Measurements from ENCODE around the gene FBRS.

Gene FBRS

GRCh38 chr16:30706046-30706445 lies 47.8 kb downstream of the FBRS start:
- no peak for TF ChIP-seq CTCF (IDR thresholded peaks at IDR 0.05; ENCODE audit: control insufficient read depth, insufficient read depth, low read depth, low read length, missing control alignments)
- no peak for DNase-seq (ENCODE audit: low read depth)
- H3K4me3 ChIP-seq (ENCODE audit: control insufficient read depth, low read depth, low read length): no peak overlapping the region

GRCh38 chr16:30710971-30711370 lies 52.7 kb downstream of the FBRS start:
- TF ChIP-seq CTCF (IDR thresholded peaks at IDR 0.05; ENCODE audit: control insufficient read depth, insufficient read depth, low read depth, low read length, missing control alignments): no peak

GRCh38 chr16:30711712-30712111 lies 53.5 kb downstream of the FBRS start:
- no peak overlapping the region for H3K4me3 ChIP-seq (ENCODE audit: control insufficient read depth, low read depth, low read length)
- DNase-seq (ENCODE audit: low read depth): no peak
- TF ChIP-seq CTCF (IDR thresholded peaks at IDR 0.05; ENCODE audit: control insufficient read depth, insufficient read depth, low read depth, low read length, missing control alignments): no peak

More at GRCh38 chr16:30710971-30711370, 52.7 kb downstream of the FBRS start:
- no peak overlapping the region for H3K4me3 ChIP-seq (ENCODE audit: control insufficient read depth, low read depth, low read length)
- DNase-seq (ENCODE audit: low read depth): no peak

- H3K4me3 ChIP-seq (ENCODE audit: control insufficient read depth, low read depth, low read length): no peak overlapping the region
- DNase-seq (ENCODE audit: low read depth): no peak
- no peak for TF ChIP-seq CTCF (IDR thresholded peaks at IDR 0.05; ENCODE audit: control insufficient read depth, insufficient read depth, low read depth, low read length, missing control alignments)
Observed at GRCh38 chr16:30715750-30716445, 57.7 kb downstream of the FBRS start.

GRCh38 chr16:30720086-30720485 lies 61.9 kb downstream of the FBRS start:
- no peak overlapping the region for H3K4me3 ChIP-seq (ENCODE audit: control insufficient read depth, low read depth, low read length)
- TF ChIP-seq CTCF (IDR thresholded peaks at IDR 0.05; ENCODE audit: control insufficient read depth, insufficient read depth, low read depth, low read length, missing control alignments): no peak
- DNase-seq (ENCODE audit: low read depth): no peak

Measured in AG09309 (cell line).